Measurements from ENCODE around the gene SLAMF1. TPM values are rescaled to one million over a fixed set of nuclear protein-coding genes. Genes with fewer than 3 reads are reported as not detected.

The SLAMF1 gene
- total RNA-seq, 4 donors from 2014 or later: 0.33 to 2.5 (median 0.76) TPM

DNA sequence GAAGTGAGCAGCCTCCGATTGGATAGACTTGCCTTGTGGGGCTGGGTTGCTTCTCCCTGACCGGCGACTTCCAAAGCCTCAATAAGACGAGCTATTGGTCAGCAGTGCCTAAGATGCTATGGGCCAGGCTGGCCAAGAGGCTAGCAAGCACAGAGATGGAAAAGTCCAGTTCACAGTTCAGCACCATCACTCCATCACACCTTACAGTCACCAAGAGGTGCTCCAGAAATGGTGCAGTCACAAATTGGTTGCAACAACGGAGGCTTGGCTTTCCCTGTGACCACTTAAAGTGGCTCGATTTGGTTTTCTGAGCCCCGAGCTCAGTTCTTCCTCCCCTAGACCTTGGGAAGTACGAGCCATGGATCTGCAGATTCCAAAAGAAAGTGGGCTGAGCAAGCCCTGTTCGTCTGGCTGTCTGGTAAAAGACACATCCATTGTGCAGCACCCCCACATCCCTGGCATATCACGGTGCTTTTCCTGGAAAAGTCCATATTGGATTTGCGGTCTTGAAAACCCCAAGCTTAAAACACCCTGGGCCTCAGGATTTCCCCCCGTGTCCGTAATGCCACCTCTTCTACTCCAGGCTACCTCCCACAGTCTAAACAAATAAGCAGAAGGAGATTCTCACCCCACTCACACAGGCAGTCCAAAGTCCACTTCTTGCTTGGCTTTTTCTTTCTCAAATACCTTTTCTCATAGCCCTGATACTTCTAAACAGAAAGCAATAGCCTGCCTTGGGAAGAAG lies 1.3 kb downstream of the SLAMF1 start:
- no peaks in the 10 kb centered on the region for H3K27me3 ChIP-seq
- no peak for DNase-seq
- intact Hi-C loops (cut with DNase I): no loop called here
- H3K4me1 ChIP-seq: no peaks in the 10 kb centered on the region
- no peaks in the 10 kb centered on the region for H3K9me3 ChIP-seq
- no peak for TF ChIP-seq POLR2A (IDR thresholded peaks at IDR 0.05)
- TF ChIP-seq, protein P1, sequence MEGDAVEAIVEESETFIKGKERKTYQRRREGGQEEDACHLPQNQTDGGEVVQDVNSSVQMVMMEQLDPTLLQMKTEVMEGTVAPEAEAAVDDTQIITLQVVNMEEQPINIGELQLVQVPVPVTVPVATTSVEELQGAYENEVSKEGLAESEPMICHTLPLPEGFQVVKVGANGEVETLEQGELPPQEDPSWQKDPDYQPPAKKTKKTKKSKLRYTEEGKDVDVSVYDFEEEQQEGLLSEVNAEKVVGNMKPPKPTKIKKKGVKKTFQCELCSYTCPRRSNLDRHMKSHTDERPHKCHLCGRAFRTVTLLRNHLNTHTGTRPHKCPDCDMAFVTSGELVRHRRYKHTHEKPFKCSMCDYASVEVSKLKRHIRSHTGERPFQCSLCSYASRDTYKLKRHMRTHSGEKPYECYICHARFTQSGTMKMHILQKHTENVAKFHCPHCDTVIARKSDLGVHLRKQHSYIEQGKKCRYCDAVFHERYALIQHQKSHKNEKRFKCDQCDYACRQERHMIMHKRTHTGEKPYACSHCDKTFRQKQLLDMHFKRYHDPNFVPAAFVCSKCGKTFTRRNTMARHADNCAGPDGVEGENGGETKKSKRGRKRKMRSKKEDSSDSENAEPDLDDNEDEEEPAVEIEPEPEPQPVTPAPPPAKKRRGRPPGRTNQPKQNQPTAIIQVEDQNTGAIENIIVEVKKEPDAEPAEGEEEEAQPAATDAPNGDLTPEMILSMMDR (IDR thresholded peaks at IDR 0.05): no peak
- no peak overlapping the region for H3K4me3 ChIP-seq (replicated peaks in 1 of 3)
- WGBS, 2 donors: 87 to 89% methylated on average over 13 of the region's 13 CpGs
- H3K36me3 ChIP-seq: no peaks in the 10 kb centered on the region
- no peak overlapping the region for H3K27ac ChIP-seq

DNA sequence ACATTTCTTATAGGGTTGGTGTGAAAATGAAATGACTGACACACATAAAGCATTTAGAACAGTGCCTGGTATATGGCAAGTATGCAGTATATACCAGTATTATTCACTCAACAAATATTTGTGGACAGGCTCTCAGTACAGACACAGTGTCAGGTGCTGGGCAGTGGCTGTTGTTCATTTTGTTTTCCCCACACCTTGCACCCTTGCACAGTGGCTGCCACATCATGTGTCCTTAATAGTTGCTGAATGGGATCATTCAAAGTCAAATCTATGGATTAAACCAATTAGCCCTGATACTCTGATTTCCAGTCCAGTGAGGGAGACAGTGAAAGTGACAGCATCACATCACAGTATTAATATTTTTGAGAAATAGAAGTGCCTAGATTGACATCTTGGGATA lies 2.4 kb downstream of the SLAMF1 start:
- no peak overlapping the region for H3K27ac ChIP-seq
- DNase-seq: no peak
- intact Hi-C loops (cut with DNase I): no loop called here
- H3K4me1 ChIP-seq: no peaks in the 10 kb centered on the region
- TF ChIP-seq POLR2A (IDR thresholded peaks at IDR 0.05): no peak
- TF ChIP-seq, protein P1 (IDR thresholded peaks at IDR 0.05): no peak
- no peaks in the 10 kb centered on the region for H3K27me3 ChIP-seq
- no peak overlapping the region for H3K4me3 ChIP-seq (replicated peaks in 1 of 3)
- H3K36me3 ChIP-seq: no peaks in the 10 kb centered on the region
- no peaks in the 10 kb centered on the region for H3K9me3 ChIP-seq

DNA sequence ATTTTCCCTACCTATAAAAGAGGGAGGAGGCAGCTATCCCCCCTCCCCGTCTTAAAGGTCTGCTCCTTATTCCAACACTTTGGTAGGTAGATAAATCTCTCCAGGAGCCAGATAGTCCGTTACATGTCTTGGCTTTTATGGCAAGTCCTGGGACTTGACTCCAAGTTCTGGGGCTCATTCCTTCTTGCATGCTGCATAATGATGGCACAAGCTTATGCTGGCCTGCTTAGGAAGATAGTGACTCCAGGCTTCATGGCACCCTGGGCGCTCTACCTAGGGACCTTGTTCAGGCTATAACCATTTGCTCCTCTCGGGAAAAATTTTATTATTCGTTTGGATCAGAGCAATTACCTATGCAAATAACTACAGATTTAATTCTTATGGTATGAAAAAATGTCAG lies 3.7 kb downstream of the SLAMF1 start:
- H3K27me3 ChIP-seq: no peaks in the 10 kb centered on the region
- H3K36me3 ChIP-seq: no peaks in the 10 kb centered on the region
- no peak for DNase-seq
- H3K27ac ChIP-seq: no peak overlapping the region
- 92 to 95% methylated on average over 5 of the region's 5 CpGs for WGBS, 2 donors
- no peak overlapping the region for H3K4me3 ChIP-seq (replicated peaks in 1 of 3)
- intact Hi-C loops (cut with DNase I): no loop called here
- no peaks in the 10 kb centered on the region for H3K9me3 ChIP-seq
- H3K4me1 ChIP-seq: no peaks in the 10 kb centered on the region
- no peak for TF ChIP-seq POLR2A (IDR thresholded peaks at IDR 0.05)
- TF ChIP-seq, protein P1 (IDR thresholded peaks at IDR 0.05): no peak

DNA sequence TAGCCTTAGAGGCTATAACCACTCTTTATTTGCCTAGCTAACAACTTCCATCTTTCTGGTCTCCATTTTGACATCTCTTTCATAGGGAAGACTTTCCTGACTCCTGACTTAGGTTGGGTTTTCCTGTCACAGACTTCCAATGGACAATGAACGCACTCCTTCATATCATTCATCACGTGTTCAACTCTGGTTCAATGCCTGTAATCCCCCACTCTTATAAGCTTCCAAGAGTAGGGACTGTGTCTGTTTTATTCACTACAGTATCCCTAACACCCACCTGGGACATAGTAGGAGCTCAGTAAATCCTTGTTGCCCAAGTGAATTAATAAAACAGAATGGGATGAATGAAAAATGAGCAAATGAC lies 4.6 kb downstream of the SLAMF1 start:
- intact Hi-C loops (cut with DNase I): no loop called here

More for the DNA sequence above, 4.6 kb downstream of the SLAMF1 start:
- DNase-seq: no peak
- no peak overlapping the region for H3K27ac ChIP-seq
- H3K4me1 ChIP-seq: no peaks in the 10 kb centered on the region
- no peaks in the 10 kb centered on the region for H3K27me3 ChIP-seq
- no peak overlapping the region for H3K4me3 ChIP-seq (replicated peaks in 1 of 3)
- TF ChIP-seq, protein P1 (IDR thresholded peaks at IDR 0.05): no peak
- no peak for TF ChIP-seq POLR2A (IDR thresholded peaks at IDR 0.05)
- no peaks in the 10 kb centered on the region for H3K36me3 ChIP-seq
- H3K9me3 ChIP-seq: no peaks in the 10 kb centered on the region
- WGBS, 2 donors: 87 to 98% methylated on average over 2 of the region's 2 CpGs

Data from thyroid gland (tissue), 4 donors.